Neural progenitor cell (in vitro differentiated cells): ENCODE measurements around the gene ELAVL3. TPM values are rescaled to one million over a fixed set of nuclear protein-coding genes. Genes with fewer than 3 reads are reported as not detected.

Source experiments
- DNase-seq: peaks from one replicate; pipeline ENCODE4 v3.0.0-alpha.2; 2016; ENCODE audit warnings: low spot score
- H2AFZ ChIP-seq: fragments of 200-600 bp; sonication (generic); replicated peaks from 2 replicates; pipeline ENCODE4 v1.6.1; 2016; ENCODE audit warnings: antibody characterized with exemption
- H3F3A ChIP-seq: fragments of 200-600 bp; sonication (generic); 2 replicates; pipeline ENCODE4 v1.6.1; 2016; ENCODE audit warnings: antibody characterized with exemption, low read depth
- H3K27ac ChIP-seq: fragments of 200-600 bp; sonication (generic); 2 replicates; pipeline ENCODE4 v1.5.1; 2016; ENCODE audit warnings: mild to moderate bottlenecking
- H3K27me3 ChIP-seq: fragments of 200-600 bp; sonication (generic); 2 replicates; pipeline ENCODE4 v1.6.1; 2016; ENCODE audit warnings: mild to moderate bottlenecking, moderate library complexity
- H3K36me3 ChIP-seq: fragments of 200-600 bp; sonication (generic); 2 replicates; pipeline ENCODE4 v1.5.1; 2016
- H3K4me1 ChIP-seq: fragments of 200-600 bp; sonication (generic); 2 replicates; pipeline ENCODE4 v1.6.1; 2016; ENCODE audit warnings: mixed run types
- H3K4me2 ChIP-seq: fragments of 200-600 bp; sonication (generic); 2 replicates; pipeline ENCODE4 v1.6.1; 2016
- H3K4me3 ChIP-seq: fragments of 200-600 bp; sonication (generic); 2 replicates; pipeline ENCODE4 v1.5.1; 2016
- H3K79me2 ChIP-seq: fragments of 200-600 bp; sonication (generic); 2 replicates; pipeline ENCODE4 v1.6.1; 2016; ENCODE audit warnings: low read depth
- H3K9ac ChIP-seq: fragments of 200-600 bp; sonication (generic); 2 replicates; pipeline ENCODE4 v1.6.1; 2016
- H3K9me3 ChIP-seq: fragments of 200-600 bp; sonication (generic); 2 replicates; pipeline ENCODE4 v1.5.1; 2016; ENCODE audit warnings: low read depth
- H4K20me1 ChIP-seq: fragments of 200-600 bp; sonication (generic); 2 replicates; pipeline ENCODE4 v1.6.1; 2016; ENCODE audit warnings: low read depth
- H3K27ac Mint-ChIP-seq: 3 replicates; pipeline ENCODE4 v1.8.0; 2021; ENCODE audit warnings: mixed read lengths
- H3K27me3 Mint-ChIP-seq: 2 replicates; pipeline ENCODE4 v1.8.0; 2022; ENCODE audit warnings: low read depth, mild to moderate bottlenecking, inconsistent platforms, moderate library complexity, mixed read lengths; ENCODE audit not compliant: insufficient read depth
- H3K36me3 Mint-ChIP-seq: 3 replicates; pipeline ENCODE4 v1.8.0; 2021; ENCODE audit warnings: mixed read lengths
- H3K4me1 Mint-ChIP-seq: 3 replicates; pipeline ENCODE4 v1.8.0; 2021; ENCODE audit warnings: mixed read lengths
- H3K4me3 Mint-ChIP-seq: 3 replicates; pipeline ENCODE4 v1.8.0; 2021; ENCODE audit warnings: mild to moderate bottlenecking, moderate library complexity, mixed read lengths
- H3K9me3 Mint-ChIP-seq: 3 replicates; pipeline ENCODE4 v1.8.0; 2020; ENCODE audit warnings: mixed read lengths
- EZH2 ChIP-seq: fragments of 200-600 bp; sonication (generic); IDR thresholded peaks from 2 replicates; pipeline ENCODE4 v1.6.1; 2017; ENCODE audit warnings: antibody characterized with exemption, mild to moderate bottlenecking, moderate library complexity
- EZH2phosphoT487 ChIP-seq: fragments of 200-600 bp; sonication (generic); IDR thresholded peaks from 2 replicates; pipeline ENCODE4 v1.6.1; 2017; ENCODE audit warnings: antibody characterized with exemption
- total RNA-seq: library from RNA; depleted of rRNA; stranded (reverse); fragments of >200 nt; gene quantifications from 2 replicates; pipeline ENCODE4 v1.2.3, GENCODE V29; 2015; ENCODE audit warnings: low replicate concordance
- TF ChIP-seq, protein P1 (sequence below): fragments of 200-600 bp; sonication (generic); IDR thresholded peaks from 2 replicates; pipeline ENCODE4 v1.5.1; 2017; ENCODE audit warnings: antibody characterized with exemption, mild to moderate bottlenecking

Gene ELAVL3
- total RNA-seq, 1 donor from 2014 or later = not detected

DNA sequence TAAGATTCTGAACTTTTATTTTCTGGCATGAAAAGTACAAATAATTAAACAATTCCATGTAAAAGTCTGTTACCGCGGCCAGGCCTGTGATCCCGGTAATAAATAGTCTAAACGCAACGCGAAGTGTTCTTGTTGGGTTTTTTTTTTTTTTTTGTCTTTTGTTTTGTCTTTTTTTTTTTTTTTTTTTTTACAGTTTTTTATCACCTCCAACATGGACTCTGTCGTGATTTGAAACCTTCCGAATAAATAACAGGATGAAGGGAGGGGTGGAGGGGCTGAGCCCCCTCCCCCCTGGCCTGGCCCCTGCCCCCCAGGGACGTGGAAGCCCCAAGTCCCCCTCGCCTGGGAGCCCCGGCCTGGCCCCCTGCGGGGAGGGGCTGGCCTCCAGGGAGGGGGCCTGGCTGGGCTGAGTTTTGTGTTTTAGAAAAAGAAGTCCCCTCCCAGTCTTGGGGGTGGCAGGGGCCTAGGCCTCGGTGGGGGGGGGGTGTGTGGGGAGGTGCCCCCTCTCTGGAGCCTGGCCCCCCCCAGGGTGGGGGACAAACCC, 29.4 kb downstream of the ELAVL3 start:
- Histone ChIP-seq H3K79me2 (no peaks in the 10 kb centered on the region), H2AFZ (peak overlapping the region; percentile 72), H3K36me3 (no peaks in the 10 kb centered on the region), H3K4me2 (peak overlapping the region; percentile 67), H3K4me1 (peaks cover 22% of the 10 kb centered on the region), H3K27me3 (no peaks in the 10 kb centered on the region), H3K9me3 (no peaks in the 10 kb centered on the region), H3K27ac (peak overlapping the region; percentile 85), H3K9ac (no peak overlapping the region), H4K20me1 (no peaks in the 10 kb centered on the region), H3K4me3 (no peak overlapping the region), H3F3A (peaks cover 24% of the 10 kb centered on the region)
- Mint-ChIP-seq H3K4me3 (no peak overlapping the region), H3K36me3 (peaks cover 2% of the 10 kb centered on the region), H3K9me3 (no peaks in the 10 kb centered on the region), H3K27me3 (peaks cover 4% of the 10 kb centered on the region), H3K27ac (no peak overlapping the region), H3K4me1 (peaks cover 21% of the 10 kb centered on the region)
- no peak for DNase-seq
- TF ChIP-seq, protein P1, sequence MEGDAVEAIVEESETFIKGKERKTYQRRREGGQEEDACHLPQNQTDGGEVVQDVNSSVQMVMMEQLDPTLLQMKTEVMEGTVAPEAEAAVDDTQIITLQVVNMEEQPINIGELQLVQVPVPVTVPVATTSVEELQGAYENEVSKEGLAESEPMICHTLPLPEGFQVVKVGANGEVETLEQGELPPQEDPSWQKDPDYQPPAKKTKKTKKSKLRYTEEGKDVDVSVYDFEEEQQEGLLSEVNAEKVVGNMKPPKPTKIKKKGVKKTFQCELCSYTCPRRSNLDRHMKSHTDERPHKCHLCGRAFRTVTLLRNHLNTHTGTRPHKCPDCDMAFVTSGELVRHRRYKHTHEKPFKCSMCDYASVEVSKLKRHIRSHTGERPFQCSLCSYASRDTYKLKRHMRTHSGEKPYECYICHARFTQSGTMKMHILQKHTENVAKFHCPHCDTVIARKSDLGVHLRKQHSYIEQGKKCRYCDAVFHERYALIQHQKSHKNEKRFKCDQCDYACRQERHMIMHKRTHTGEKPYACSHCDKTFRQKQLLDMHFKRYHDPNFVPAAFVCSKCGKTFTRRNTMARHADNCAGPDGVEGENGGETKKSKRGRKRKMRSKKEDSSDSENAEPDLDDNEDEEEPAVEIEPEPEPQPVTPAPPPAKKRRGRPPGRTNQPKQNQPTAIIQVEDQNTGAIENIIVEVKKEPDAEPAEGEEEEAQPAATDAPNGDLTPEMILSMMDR = no peak
- TF ChIP-seq EZH2 (no peak), EZH2phosphoT487 (no peak)

GRCh38 chr19:11450570-11451326, 30.1 kb downstream of the ELAVL3 start:
- Histone ChIP-seq H3K27me3 (no peaks in the 10 kb centered on the region), H3K4me2 (peak overlapping the region; percentile 67), H2AFZ (no peak overlapping the region), H4K20me1 (no peaks in the 10 kb centered on the region), H3K4me3 (no peak overlapping the region), H3K9ac (no peak overlapping the region), H3F3A (peaks cover 24% of the 10 kb centered on the region), H3K79me2 (no peaks in the 10 kb centered on the region), H3K4me1 (peaks cover 22% of the 10 kb centered on the region), H3K27ac (peak overlapping the region; percentile 85), H3K9me3 (no peaks in the 10 kb centered on the region), H3K36me3 (no peaks in the 10 kb centered on the region)
- H3K27ac Mint-ChIP-seq = no peak overlapping the region
- H3K4me3 Mint-ChIP-seq = no peak overlapping the region
- DNase-seq = no peak
- TF ChIP-seq EZH2phosphoT487 = no peak
- TF ChIP-seq, protein P1 = no peak
- TF ChIP-seq EZH2 = no peak
- H3K4me1 Mint-ChIP-seq = peaks cover 21% of the 10 kb centered on the region
- H3K36me3 Mint-ChIP-seq = peaks cover 2% of the 10 kb centered on the region
- H3K27me3 Mint-ChIP-seq = peaks cover 4% of the 10 kb centered on the region
- H3K9me3 Mint-ChIP-seq = no peaks in the 10 kb centered on the region

GRCh38 chr19:11448923-11449554, 31.8 kb downstream of the ELAVL3 start:
- DNase-seq = no peak

More at GRCh38 chr19:11448923-11449554, 31.8 kb downstream of the ELAVL3 start:
- H2AFZ ChIP-seq = no peak overlapping the region
- no peaks in the 10 kb centered on the region for H3K27me3 ChIP-seq
- Mint-ChIP-seq H3K4me1 (peaks cover 21% of the 10 kb centered on the region), H3K36me3 (peaks cover 4% of the 10 kb centered on the region), H3K27ac (no peak overlapping the region), H3K9me3 (no peaks in the 10 kb centered on the region), H3K4me3 (no peak overlapping the region), H3K27me3 (peaks cover 4% of the 10 kb centered on the region)
- no peaks in the 10 kb centered on the region for H3K9me3 ChIP-seq
- peaks cover 24% of the 10 kb centered on the region for H3F3A ChIP-seq
- H3K4me3 ChIP-seq = no peak overlapping the region
- H3K36me3 ChIP-seq = no peaks in the 10 kb centered on the region
- TF ChIP-seq, protein P1 = no peak
- TF ChIP-seq EZH2 (no peak), EZH2phosphoT487 (no peak)
- H4K20me1 ChIP-seq = peaks cover 4% of the 10 kb centered on the region
- H3K4me2 ChIP-seq = no peak overlapping the region
- no peaks in the 10 kb centered on the region for H3K79me2 ChIP-seq
- H3K4me1 ChIP-seq = peaks cover 22% of the 10 kb centered on the region
- no peak overlapping the region for H3K9ac ChIP-seq
- H3K27ac ChIP-seq = no peak overlapping the region
